Neural cell (in vitro differentiated cells): Measurements from ENCODE around the gene PCCA. TPM values are rescaled to one million over a fixed set of nuclear protein-coding genes. Genes with fewer than 3 reads are reported as not detected.

Experiments
- H2AFZ ChIP-seq: fragments of 200-600, 300-800 bp; sonication (generic), shearing (Covaris generic); 2 replicates; pipeline ENCODE4 v1.6.0; 2014; ENCODE audit warnings: low read depth, mild to moderate bottlenecking, antibody characterized with exemption, low read length, moderate library complexity
- H3F3A ChIP-seq: fragments of 200-600 bp; shearing (Covaris generic); 2 replicates; pipeline ENCODE4 v1.6.1; 2016; ENCODE audit warnings: mild to moderate bottlenecking, moderate library complexity, mixed read lengths, antibody characterized with exemption, low read length; ENCODE audit not compliant: insufficient read depth, poor library complexity, severe bottlenecking
- H3K27ac ChIP-seq: fragments of 200-600, 300-800 bp; sonication (generic), shearing (Covaris generic); 2 replicates; pipeline ENCODE4 v1.5.1; 2014; ENCODE audit warnings: mild to moderate bottlenecking, low read length, moderate library complexity
- H3K27me3 ChIP-seq: fragments of 300-800, 200-600 bp; sonication (generic), shearing (Covaris generic); 2 replicates; pipeline ENCODE4 v1.6.0; 2014; ENCODE audit warnings: mild to moderate bottlenecking, low read depth, low read length, moderate library complexity; ENCODE audit not compliant: insufficient read depth
- H3K36me3 ChIP-seq: fragments of 300-800, 200-600 bp; sonication (generic), shearing (Covaris generic); 2 replicates; pipeline ENCODE4 v1.5.1; 2014; ENCODE audit warnings: mild to moderate bottlenecking, antibody characterized with exemption, low read length, moderate library complexity; ENCODE audit not compliant: insufficient read depth
- H3K4me2 ChIP-seq: fragments of 300-800, 200-600 bp; sonication (generic), shearing (Covaris generic); 2 replicates; pipeline ENCODE4 v1.6.0; 2014; ENCODE audit warnings: mild to moderate bottlenecking, low read length
- H3K4me3 ChIP-seq: fragments of 300-800, 200-600 bp; sonication (generic), shearing (Covaris generic); 2 replicates; pipeline ENCODE4 v1.5.1; 2014; ENCODE audit warnings: mild to moderate bottlenecking, low read length, moderate library complexity
- H3K79me2 ChIP-seq: fragments of 200-600 bp; shearing (Covaris generic); replicated peaks from 2 replicates; pipeline ENCODE4 v1.6.0; 2014; ENCODE audit warnings: mild to moderate bottlenecking, low read length, moderate library complexity; ENCODE audit not compliant: insufficient read depth
- H3K9ac ChIP-seq: fragments of 300-800, 200-600 bp; sonication (generic), shearing (Covaris generic); 2 replicates; pipeline ENCODE4 v1.6.1; 2016; ENCODE audit warnings: mild to moderate bottlenecking, low read length, mixed read lengths
- H3K9me2 ChIP-seq: fragments of 200-600 bp; shearing (Covaris generic); 2 replicates; pipeline ENCODE4 v1.6.1; 2016; ENCODE audit warnings: mild to moderate bottlenecking, low read length, mixed read lengths; ENCODE audit not compliant: insufficient read depth
- H3K9me3 ChIP-seq: fragments of 200-600, 300-800 bp; sonication (generic), shearing (Covaris generic); 2 replicates; pipeline ENCODE4 v1.6.1; 2016; ENCODE audit warnings: mild to moderate bottlenecking, mixed run types, low read length, moderate library complexity, mixed read lengths
- H4K20me1 ChIP-seq: fragments of 200-600 bp; shearing (Covaris generic); 2 replicates; pipeline ENCODE4 v1.6.1; 2016; ENCODE audit warnings: mild to moderate bottlenecking, mixed run types; ENCODE audit not compliant: insufficient read depth
- CTCF ChIP-seq: fragments of 450-650 bp; IDR thresholded peaks from 2 replicates; pipeline ENCODE4 v1.5.1; 2014; ENCODE audit warnings: antibody characterized with exemption, mild to moderate bottlenecking, moderate library complexity; ENCODE audit not compliant: poor library complexity, severe bottlenecking
- EP300 ChIP-seq: fragments of 450-650 bp; conservative IDR thresholded peaks from 2 replicates; pipeline ENCODE4 v1.6.1; 2014; ENCODE audit warnings: antibody characterized with exemption, mild to moderate bottlenecking, moderate library complexity; ENCODE audit not compliant: poor library complexity, severe bottlenecking
- EZH2 ChIP-seq: fragments of 200-600, 300-800 bp; shearing (Covaris generic), sonication (generic); IDR thresholded peaks from 2 replicates; pipeline ENCODE4 v1.6.1; 2014; ENCODE audit warnings: antibody characterized with exemption, low read length, borderline replicate concordance, mild to moderate bottlenecking; ENCODE audit not compliant: insufficient read depth, poor library complexity, severe bottlenecking
- MXI1 ChIP-seq: fragments of 450-650 bp; conservative IDR thresholded peaks from 2 replicates; pipeline ENCODE4 v1.6.1; 2014; ENCODE audit warnings: antibody characterized with exemption, mild to moderate bottlenecking; ENCODE audit not compliant: poor library complexity, severe bottlenecking
- POLR2AphosphoS5 ChIP-seq: IDR thresholded peaks from 2 replicates; pipeline ENCODE4 v1.6.1; 2012
- RAD21 ChIP-seq: fragments of 450-650 bp; conservative IDR thresholded peaks from 2 replicates; pipeline ENCODE4 v1.6.1; 2014; ENCODE audit warnings: antibody characterized with exemption, mild to moderate bottlenecking, moderate library complexity
- REST ChIP-seq: IDR thresholded peaks from 2 replicates; pipeline ENCODE4 v1.6.1; 2012; ENCODE audit warnings: borderline replicate concordance
- SMC3 ChIP-seq: fragments of 450-650 bp; conservative IDR thresholded peaks from 2 replicates; pipeline ENCODE4 v1.6.1; 2014; ENCODE audit warnings: antibody characterized with exemption, mild to moderate bottlenecking, moderate library complexity; ENCODE audit not compliant: poor library complexity
- TAF1 ChIP-seq: IDR thresholded peaks from 2 replicates; pipeline ENCODE4 v1.6.1; 2012; ENCODE audit warnings: low read depth
- polyA plus RNA-seq: library from polyadenylated mRNA; depleted of rRNA; stranded (reverse); fragments of >200 nt; gene quantifications from 2 replicates; pipeline ENCODE4 v1.2.3, GENCODE V29; 2014

PCCA gene
- polyA plus RNA-seq, 1 donor from 2014 or later, result 17.0 TPM

- Histone ChIP-seq H3K36me3 (no peaks in the 10 kb centered on the region), H4K20me1 (no peaks in the 10 kb centered on the region), H3F3A (no peaks in the 10 kb centered on the region), H3K4me3 (no peak overlapping the region), H3K27ac (no peak overlapping the region), H3K27me3 (no peaks in the 10 kb centered on the region), H3K79me2 (peaks cover 56% of the 10 kb centered on the region), H3K9me2 (no peaks in the 10 kb centered on the region), H3K4me2 (no peak overlapping the region), H3K9me3 (no peaks in the 10 kb centered on the region), H3K9ac (no peak overlapping the region), H2AFZ (no peak overlapping the region)
- TF ChIP-seq EZH2, result no peak
- TF ChIP-seq EP300, result no peak
- TF ChIP-seq REST, result no peak
- TF ChIP-seq CTCF, result no peak
- no peak for TF ChIP-seq MXI1
- no peak for TF ChIP-seq TAF1
- TF ChIP-seq SMC3, result no peak
- TF ChIP-seq POLR2AphosphoS5, result no peak
- no peak for TF ChIP-seq RAD21
These were observed 11.4 kb downstream of the PCCA start for GRCh38 chr13:100100115-100100879.

DNA sequence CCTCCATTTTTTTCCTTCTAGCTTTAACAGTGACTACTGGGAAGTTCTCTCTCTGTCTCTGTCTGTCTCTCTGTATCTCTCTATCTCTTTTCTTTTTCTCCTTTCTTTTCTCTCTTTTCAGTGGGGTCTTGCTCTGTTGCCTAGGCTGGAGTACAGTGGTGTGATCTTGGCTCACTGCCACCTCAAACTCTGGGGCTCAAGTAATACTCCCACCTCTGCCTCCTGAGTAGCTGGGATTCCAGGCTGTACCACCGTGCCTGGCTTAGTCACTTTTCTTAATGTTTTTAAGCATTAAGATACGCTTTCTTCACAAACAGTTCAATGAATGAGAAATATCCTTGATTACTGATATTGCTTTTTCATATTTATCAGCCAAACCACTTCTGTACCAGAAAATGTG lies 13.1 kb downstream of the PCCA start:
- no peak overlapping the region for H3K9ac ChIP-seq
- TF ChIP-seq EP300 (no peak), RAD21 (no peak), CTCF (no peak), MXI1 (no peak), SMC3 (no peak), TAF1 (no peak), REST (no peak), POLR2AphosphoS5 (no peak), EZH2 (no peak)
- no peaks in the 10 kb centered on the region for H3K27me3 ChIP-seq
- no peaks in the 10 kb centered on the region for H3K9me3 ChIP-seq
- H3K4me3 ChIP-seq, result no peak overlapping the region
- H3K27ac ChIP-seq, result no peak overlapping the region
- H3K79me2 ChIP-seq, result peaks cover 41% of the 10 kb centered on the region
- H3K9me2 ChIP-seq, result no peaks in the 10 kb centered on the region
- H3K36me3 ChIP-seq, result no peaks in the 10 kb centered on the region
- no peaks in the 10 kb centered on the region for H3F3A ChIP-seq
- H2AFZ ChIP-seq, result no peak overlapping the region
- H3K4me2 ChIP-seq, result no peak overlapping the region
- no peaks in the 10 kb centered on the region for H4K20me1 ChIP-seq
